ENCODE data around the gene HELQ. TPM values are rescaled to one million over a fixed set of nuclear protein-coding genes. Genes with fewer than 3 reads are reported as not detected.

The HELQ gene
- polyA plus RNA-seq, 1 donor from 2014 or later, result 18.0 TPM

- H3K4me2 ChIP-seq (ENCODE audit: low read length), result no peak overlapping the region
- no peaks in the 10 kb centered on the region for H3F3A ChIP-seq (ENCODE audit: insufficient read depth, low read length, poor library complexity, severe bottlenecking)
- no peaks in the 10 kb centered on the region for H3K9me2 ChIP-seq (ENCODE audit: insufficient read depth, low read length)
- TF ChIP-seq SMC3 (conservative IDR thresholded peaks at IDR 0.05; ENCODE audit: poor library complexity), result no peak
- TF ChIP-seq POLR2AphosphoS5 (IDR thresholded peaks at IDR 0.05), result no peak
- TF ChIP-seq REST (IDR thresholded peaks at IDR 0.05; ENCODE audit: borderline replicate concordance), result no peak
- TF ChIP-seq CTCF (IDR thresholded peaks at IDR 0.05; ENCODE audit: poor library complexity, severe bottlenecking), result no peak
- TF ChIP-seq RAD21 (conservative IDR thresholded peaks at IDR 0.05), result no peak
- TF ChIP-seq TAF1 (IDR thresholded peaks at IDR 0.05; ENCODE audit: low read depth), result no peak
- TF ChIP-seq MXI1 (conservative IDR thresholded peaks at IDR 0.05; ENCODE audit: poor library complexity, severe bottlenecking), result no peak
- TF ChIP-seq EZH2 (IDR thresholded peaks at IDR 0.05; ENCODE audit: borderline replicate concordance, insufficient read depth, low read length, poor library complexity, severe bottlenecking), result no peak
- no peak for TF ChIP-seq EP300 (conservative IDR thresholded peaks at IDR 0.05; ENCODE audit: poor library complexity, severe bottlenecking)
- H3K9ac ChIP-seq (ENCODE audit: low read length), result no peak overlapping the region
- H3K79me2 ChIP-seq (replicated peaks; ENCODE audit: insufficient read depth, low read length), result no peaks in the 10 kb centered on the region
- no peak overlapping the region for H3K4me3 ChIP-seq (ENCODE audit: low read length)
- H3K36me3 ChIP-seq (ENCODE audit: insufficient read depth, low read length), result no peaks in the 10 kb centered on the region
- no peaks in the 10 kb centered on the region for H4K20me1 ChIP-seq (ENCODE audit: insufficient read depth)
- H3K9me3 ChIP-seq (ENCODE audit: low read length), result no peaks in the 10 kb centered on the region
- no peaks in the 10 kb centered on the region for H3K27me3 ChIP-seq (ENCODE audit: insufficient read depth, low read depth, low read length)
- no peak overlapping the region for H3K27ac ChIP-seq (ENCODE audit: low read length)
- H2AFZ ChIP-seq (ENCODE audit: low read depth, low read length), result no peak overlapping the region
These were observed 97.2 kb downstream of the HELQ start for GRCh38 chr4:83358410-83358809.

Small RNA genes within 50 kb of the gene (small RNA-seq; reads per million reads assigned to genes)
- 0 reads per million in 3 experiments for gene AC114781.5

Other genes starting within 250 kb of the HELQ start
- 15.2 and 19.8 TPM in 2 replicates for gene COQ2, start 171.0 kb downstream of the HELQ start, polyA plus RNA-seq
- 0.16 TPM in 1 of 2 replicates, not detected in the other for gene HPSE, start 121.0 kb downstream of the HELQ start, polyA plus RNA-seq
- 56.0 and 60.6 TPM in 2 replicates for gene MRPS18C, start 235 bp upstream of the HELQ start, polyA plus RNA-seq
- gene ABRAXAS1, start 29.3 kb upstream of the HELQ start, polyA plus RNA-seq, result 1.1 and 1.4 TPM in 2 replicates
- not detected in 2 replicates for gene GPAT3, start 80.3 kb upstream of the HELQ start, polyA plus RNA-seq